ENCODE results near the gene ARL8A. TPM values are rescaled to one million over a fixed set of nuclear protein-coding genes. Genes with fewer than 3 reads are reported as not detected.

ARL8A gene
- total RNA-seq, 1 experiment from 2014 or later: 45.6 TPM

DNA sequence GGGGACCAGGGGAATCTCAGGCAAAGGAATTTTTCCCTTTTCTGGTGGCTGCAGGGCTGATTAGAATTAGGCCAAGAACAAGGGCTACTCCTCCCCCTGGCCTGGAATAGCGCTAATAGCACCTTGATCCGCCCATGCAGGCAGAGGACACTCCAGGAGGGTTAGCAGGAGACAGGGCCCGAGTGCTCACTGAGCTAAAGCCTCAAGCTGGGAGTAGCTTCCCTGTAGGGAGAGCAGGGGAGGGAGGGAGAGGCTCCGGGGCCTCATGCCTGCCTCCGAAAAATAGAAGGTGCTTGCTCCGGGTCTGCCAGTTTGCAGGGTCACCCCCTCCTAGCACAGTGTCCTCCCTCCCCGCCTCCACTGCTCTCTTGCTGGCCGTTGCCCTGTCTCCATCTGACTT lies 12.1 kb upstream of the ARL8A start (continued):
- TF ChIP-seq, protein P1, sequence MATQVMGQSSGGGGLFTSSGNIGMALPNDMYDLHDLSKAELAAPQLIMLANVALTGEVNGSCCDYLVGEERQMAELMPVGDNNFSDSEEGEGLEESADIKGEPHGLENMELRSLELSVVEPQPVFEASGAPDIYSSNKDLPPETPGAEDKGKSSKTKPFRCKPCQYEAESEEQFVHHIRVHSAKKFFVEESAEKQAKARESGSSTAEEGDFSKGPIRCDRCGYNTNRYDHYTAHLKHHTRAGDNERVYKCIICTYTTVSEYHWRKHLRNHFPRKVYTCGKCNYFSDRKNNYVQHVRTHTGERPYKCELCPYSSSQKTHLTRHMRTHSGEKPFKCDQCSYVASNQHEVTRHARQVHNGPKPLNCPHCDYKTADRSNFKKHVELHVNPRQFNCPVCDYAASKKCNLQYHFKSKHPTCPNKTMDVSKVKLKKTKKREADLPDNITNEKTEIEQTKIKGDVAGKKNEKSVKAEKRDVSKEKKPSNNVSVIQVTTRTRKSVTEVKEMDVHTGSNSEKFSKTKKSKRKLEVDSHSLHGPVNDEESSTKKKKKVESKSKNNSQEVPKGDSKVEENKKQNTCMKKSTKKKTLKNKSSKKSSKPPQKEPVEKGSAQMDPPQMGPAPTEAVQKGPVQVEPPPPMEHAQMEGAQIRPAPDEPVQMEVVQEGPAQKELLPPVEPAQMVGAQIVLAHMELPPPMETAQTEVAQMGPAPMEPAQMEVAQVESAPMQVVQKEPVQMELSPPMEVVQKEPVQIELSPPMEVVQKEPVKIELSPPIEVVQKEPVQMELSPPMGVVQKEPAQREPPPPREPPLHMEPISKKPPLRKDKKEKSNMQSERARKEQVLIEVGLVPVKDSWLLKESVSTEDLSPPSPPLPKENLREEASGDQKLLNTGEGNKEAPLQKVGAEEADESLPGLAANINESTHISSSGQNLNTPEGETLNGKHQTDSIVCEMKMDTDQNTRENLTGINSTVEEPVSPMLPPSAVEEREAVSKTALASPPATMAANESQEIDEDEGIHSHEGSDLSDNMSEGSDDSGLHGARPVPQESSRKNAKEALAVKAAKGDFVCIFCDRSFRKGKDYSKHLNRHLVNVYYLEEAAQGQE (IDR thresholded peaks at IDR 0.05; ENCODE audit: low read depth): no peak
- TF ChIP-seq POLR2AphosphoS5 (IDR thresholded peaks at IDR 0.05; ENCODE audit: low read depth, low read length): no peak
- TF ChIP-seq POLR2A (IDR thresholded peaks at IDR 0.05; ENCODE audit: borderline replicate concordance, extremely low read depth, insufficient read depth, insufficient read length): no peak
- TF ChIP-seq, protein P2, sequence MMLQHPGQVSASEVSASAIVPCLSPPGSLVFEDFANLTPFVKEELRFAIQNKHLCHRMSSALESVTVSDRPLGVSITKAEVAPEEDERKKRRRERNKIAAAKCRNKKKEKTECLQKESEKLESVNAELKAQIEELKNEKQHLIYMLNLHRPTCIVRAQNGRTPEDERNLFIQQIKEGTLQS (IDR thresholded peaks at IDR 0.05): no peak
- TF ChIP-seq, protein P3, sequence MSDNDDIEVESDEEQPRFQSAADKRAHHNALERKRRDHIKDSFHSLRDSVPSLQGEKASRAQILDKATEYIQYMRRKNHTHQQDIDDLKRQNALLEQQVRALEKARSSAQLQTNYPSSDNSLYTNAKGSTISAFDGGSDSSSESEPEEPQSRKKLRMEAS (IDR thresholded peaks at IDR 0.05): no peak
- TF ChIP-seq EZH2phosphoT487 (IDR thresholded peaks at IDR 0.05; ENCODE audit: borderline replicate concordance): no peak
- TF ChIP-seq CBX3 (IDR thresholded peaks at IDR 0.05; ENCODE audit: low read depth): no peak
- TF ChIP-seq TCF7L2 (IDR thresholded peaks at IDR 0.05; ENCODE audit: borderline replicate concordance, extremely low read depth, insufficient read depth, insufficient read length): no peak
- TF ChIP-seq YY1 (IDR thresholded peaks at IDR 0.05; ENCODE audit: extremely low read depth, insufficient replicate concordance, low read depth, low read length): no peak
- TF ChIP-seq EGR1 (IDR thresholded peaks at IDR 0.05; ENCODE audit: low read depth): no peak
- no peak for TF ChIP-seq JUND (IDR thresholded peaks at IDR 0.05)
